Effector CD8-positive, alpha-beta T cell (primary cell): ENCODE results near the gene MRPS18A.
"Not testable (repeated sequence)": the region's sequence is repeated elsewhere in the genome, so short reads cannot be mapped to it uniquely, and the experiment has no call there.

Experiments used
- DNase-seq: peaks from one replicate; lab custom pipeline; 2025; lab: John Stamatoyannopoulos, UW

Gene MRPS18A

GRCh38 chr6:43717389-43717788 lies 29.8 kb upstream of the MRPS18A start:
- no peak for DNase-seq

GRCh38 chr6:43716099-43716498 lies 28.5 kb upstream of the MRPS18A start:
- DNase-seq = no peak

- no peak for DNase-seq
Observed at GRCh38 chr6:43715056-43715788, 27.6 kb upstream of the MRPS18A start.

GRCh38 chr6:43714311-43715055 lies 26.9 kb upstream of the MRPS18A start:
- DNase-seq = no peak

- DNase-seq = no peak
Observed at GRCh38 chr6:43713643-43714310, 26.2 kb upstream of the MRPS18A start.

- DNase-seq = no peak
Observed at GRCh38 chr6:43712579-43712978, 25.0 kb upstream of the MRPS18A start.

- DNase-seq = no peak
Observed at GRCh38 chr6:43710576-43710975, 23.0 kb upstream of the MRPS18A start.

GRCh38 chr6:43709654-43710303 lies 22.2 kb upstream of the MRPS18A start:
- DNase-seq = no peak

GRCh38 chr6:43708860-43709653 lies 21.5 kb upstream of the MRPS18A start:
- DNase-seq = no peak

- DNase-seq = no peak
Observed at GRCh38 chr6:43707767-43708166, 20.2 kb upstream of the MRPS18A start.

GRCh38 chr6:43707269-43707668 lies 19.7 kb upstream of the MRPS18A start:
- DNase-seq = no peak

GRCh38 chr6:43706788-43707187 lies 19.2 kb upstream of the MRPS18A start:
- no peak for DNase-seq

- no peak for DNase-seq
Observed at GRCh38 chr6:43705996-43706395, 18.4 kb upstream of the MRPS18A start.

- no peak for DNase-seq
Observed at GRCh38 chr6:43703512-43704429, 16.2 kb upstream of the MRPS18A start.

- no peak for DNase-seq
Observed at GRCh38 chr6:43702534-43703440, 15.2 kb upstream of the MRPS18A start.

GRCh38 chr6:43702171-43702533 lies 14.6 kb upstream of the MRPS18A start:
- no peak for DNase-seq

GRCh38 chr6:43700939-43701560 lies 13.5 kb upstream of the MRPS18A start:
- DNase-seq = not testable (repeated sequence)

GRCh38 chr6:43699564-43700186 lies 12.1 kb upstream of the MRPS18A start:
- no peak for DNase-seq
